Epithelial cell of esophagus (primary cell): ENCODE measurements around the gene FARP1.

ENCODE experiments used
- DNase-seq: peaks from one replicate; pipeline ENCODE4 v3.0.0; 2010; ENCODE audit warnings: low read depth
- H3K4me3 ChIP-seq: 2 replicates; pipeline ENCODE4 v1.5.1; 2011; ENCODE audit warnings: mild to moderate bottlenecking, low read length, control low read depth
- CTCF ChIP-seq: IDR thresholded peaks from 2 replicates; pipeline ENCODE4 v1.5.1; 2011; ENCODE audit warnings: low read depth, mild to moderate bottlenecking, low read length, control low read depth, inconsistent platforms; ENCODE audit not compliant: insufficient read depth; ENCODE audit errors: missing control alignments

The FARP1 gene, protein sequence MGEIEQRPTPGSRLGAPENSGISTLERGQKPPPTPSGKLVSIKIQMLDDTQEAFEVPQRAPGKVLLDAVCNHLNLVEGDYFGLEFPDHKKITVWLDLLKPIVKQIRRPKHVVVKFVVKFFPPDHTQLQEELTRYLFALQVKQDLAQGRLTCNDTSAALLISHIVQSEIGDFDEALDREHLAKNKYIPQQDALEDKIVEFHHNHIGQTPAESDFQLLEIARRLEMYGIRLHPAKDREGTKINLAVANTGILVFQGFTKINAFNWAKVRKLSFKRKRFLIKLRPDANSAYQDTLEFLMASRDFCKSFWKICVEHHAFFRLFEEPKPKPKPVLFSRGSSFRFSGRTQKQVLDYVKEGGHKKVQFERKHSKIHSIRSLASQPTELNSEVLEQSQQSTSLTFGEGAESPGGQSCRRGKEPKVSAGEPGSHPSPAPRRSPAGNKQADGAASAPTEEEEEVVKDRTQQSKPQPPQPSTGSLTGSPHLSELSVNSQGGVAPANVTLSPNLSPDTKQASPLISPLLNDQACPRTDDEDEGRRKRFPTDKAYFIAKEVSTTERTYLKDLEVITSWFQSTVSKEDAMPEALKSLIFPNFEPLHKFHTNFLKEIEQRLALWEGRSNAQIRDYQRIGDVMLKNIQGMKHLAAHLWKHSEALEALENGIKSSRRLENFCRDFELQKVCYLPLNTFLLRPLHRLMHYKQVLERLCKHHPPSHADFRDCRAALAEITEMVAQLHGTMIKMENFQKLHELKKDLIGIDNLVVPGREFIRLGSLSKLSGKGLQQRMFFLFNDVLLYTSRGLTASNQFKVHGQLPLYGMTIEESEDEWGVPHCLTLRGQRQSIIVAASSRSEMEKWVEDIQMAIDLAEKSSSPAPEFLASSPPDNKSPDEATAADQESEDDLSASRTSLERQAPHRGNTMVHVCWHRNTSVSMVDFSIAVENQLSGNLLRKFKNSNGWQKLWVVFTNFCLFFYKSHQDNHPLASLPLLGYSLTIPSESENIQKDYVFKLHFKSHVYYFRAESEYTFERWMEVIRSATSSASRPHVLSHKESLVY

DNA sequence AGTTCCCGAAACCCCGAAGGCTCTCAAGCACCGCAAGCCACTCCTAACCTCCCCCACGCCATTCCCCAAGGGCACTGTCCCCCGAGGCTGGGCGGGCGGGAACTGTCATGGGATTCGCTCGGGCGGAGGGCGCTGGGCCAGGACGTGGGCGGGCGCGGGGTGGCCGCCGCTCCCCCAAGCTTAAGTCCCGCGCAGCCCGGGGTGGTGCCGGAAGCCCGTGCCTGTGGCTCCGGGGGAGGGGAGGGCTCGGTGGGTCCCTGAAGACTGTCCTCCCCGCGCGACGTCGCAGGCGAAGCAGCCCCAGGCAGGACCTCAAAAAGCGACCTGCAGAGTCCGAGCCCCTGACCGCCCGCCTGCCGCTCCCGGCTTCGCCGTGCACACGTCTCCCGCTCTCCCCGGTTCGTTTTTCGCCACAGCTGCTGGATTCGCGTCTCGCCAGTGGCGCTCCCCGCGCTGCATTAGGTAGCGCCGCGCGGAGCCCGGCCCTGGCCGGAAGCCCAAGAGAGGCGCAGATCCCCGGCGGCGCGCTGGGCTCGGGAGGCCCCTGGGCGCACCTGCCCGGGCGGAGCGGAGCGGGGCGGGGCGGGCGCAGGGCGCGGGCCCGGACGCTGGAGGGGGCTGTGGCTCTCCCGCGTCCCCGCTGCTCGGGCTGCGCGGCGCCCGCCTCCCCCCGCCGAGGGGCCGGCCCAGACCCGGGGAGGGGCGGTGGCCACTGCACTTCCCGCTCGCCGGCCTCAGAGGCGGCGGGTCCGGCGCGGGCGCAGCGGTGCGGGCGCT lies at the start of gene FARP1:
Gene FARP1 (plus strand): TSS at position 715 of the 777 bp plus-strand sequence. CDS start 70,149 bp downstream, outside the sequence.
- DNase-seq: peak; percentile 80
- TF ChIP-seq CTCF: peak; percentile 8
- peak within 1 kb of the TSS; percentile 54 for H3K4me3 ChIP-seq

GRCh38 chr13:98094678-98095266 lies 48.1 kb upstream of the FARP1 start:
- TF ChIP-seq CTCF: no peak
- DNase-seq: no peak
- H3K4me3 ChIP-seq: no peak overlapping the region

GRCh38 chr13:98096059-98096458 lies 46.8 kb upstream of the FARP1 start:
- no peak for TF ChIP-seq CTCF
- DNase-seq: no peak
- no peak overlapping the region for H3K4me3 ChIP-seq

DNA sequence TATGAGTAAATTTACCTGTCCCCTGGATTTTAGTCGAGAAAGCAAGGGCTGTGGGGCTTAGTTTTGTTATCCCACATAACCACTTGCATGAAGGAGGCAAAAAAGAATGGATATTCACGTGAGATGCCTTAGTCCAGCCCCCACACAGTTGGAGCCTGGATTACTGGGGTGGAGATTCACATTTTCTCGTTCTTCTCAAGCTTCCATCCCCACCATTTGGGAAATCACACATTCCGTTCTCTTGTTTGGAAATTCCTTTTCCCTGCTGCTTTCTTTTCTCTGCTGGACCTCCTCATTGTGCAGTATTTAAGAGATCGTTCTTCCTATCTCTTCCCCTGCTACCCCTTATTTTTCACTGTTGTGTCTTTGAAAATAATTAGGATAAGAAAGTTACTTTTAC lies 45.1 kb upstream of the FARP1 start:
- H3K4me3 ChIP-seq: no peak overlapping the region
- no peak for TF ChIP-seq CTCF
- DNase-seq: no peak

DNA sequence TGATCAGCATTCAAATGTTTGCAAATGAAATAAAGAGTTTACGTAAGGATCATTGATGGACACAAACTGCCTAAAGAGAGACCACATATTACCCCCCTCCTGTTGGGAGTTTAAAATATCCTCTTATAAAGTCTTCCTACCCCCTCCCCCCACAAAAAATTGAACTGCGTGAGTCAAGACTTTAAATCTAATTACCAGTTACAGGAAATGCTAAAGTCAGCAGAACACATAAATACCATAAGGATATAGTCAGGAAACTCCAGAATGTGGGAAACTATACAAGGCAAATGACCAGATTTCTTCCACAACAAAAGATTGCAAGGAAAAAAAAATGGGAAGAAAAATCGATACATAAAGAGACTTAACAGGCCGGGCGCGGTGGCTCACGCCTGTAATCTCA lies 44.4 kb upstream of the FARP1 start:
- TF ChIP-seq CTCF: no peak
- no peak for DNase-seq
- H3K4me3 ChIP-seq: no peak overlapping the region

DNA sequence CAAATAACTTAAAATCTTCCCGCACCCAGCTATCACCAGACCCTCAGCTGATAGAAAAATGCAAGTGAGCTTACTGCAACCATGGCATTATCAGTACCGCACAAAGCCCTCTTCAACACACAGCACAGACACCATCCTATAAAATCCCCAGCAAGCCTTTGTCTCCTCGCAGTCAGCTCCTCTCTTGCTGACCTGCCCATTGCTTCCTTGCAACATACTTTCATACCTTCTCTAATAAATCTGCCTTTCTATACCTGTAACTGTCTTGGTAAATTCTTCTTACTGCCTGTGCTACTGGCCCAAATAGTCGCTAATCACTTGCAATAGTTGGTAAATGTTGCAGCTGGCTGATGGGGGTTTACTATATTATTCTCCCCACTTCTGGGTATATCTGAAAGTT lies 43.3 kb upstream of the FARP1 start:
- no peak overlapping the region for H3K4me3 ChIP-seq
- no peak for DNase-seq
- no peak for TF ChIP-seq CTCF
